GM11168 (cell line): ENCODE results near the gene ABHD14A.

Experiments
- in situ Hi-C: fragments of 300-500 bp; cut with MboI; formaldehyde crosslinking; loops from one replicate; pipeline ENCODE4 v1.12.0; 2022; ENCODE audit warnings: low sequenced_read_pairs; ENCODE audit not compliant: unreplicated experiment

ABHD14A gene

GRCh38 chr3:51955175-51955892, 19.5 kb upstream of the ABHD14A start, which contains the start of gene GPR62:
Gene GPR62 (plus strand): TSS chr3:51955381. CDS start chr3:51955653, 272 bp downstream.
- in situ Hi-C loops, result no loop called here

- in situ Hi-C loops, result no loop called here
Observed at GRCh38 chr3:51955893-51956770, 18.7 kb upstream of the ABHD14A start.

GRCh38 chr3:51957520-51958205, 17.2 kb upstream of the ABHD14A start:
- in situ Hi-C loops, result no loop called here

GRCh38 chr3:51958603-51959521, 16.0 kb upstream of the ABHD14A start:
- in situ Hi-C loops, result no loop called here

- in situ Hi-C loops, result no loop called here
Observed at GRCh38 chr3:51959651-51960050, 15.2 kb upstream of the ABHD14A start.

GRCh38 chr3:51960386-51960785, 14.5 kb upstream of the ABHD14A start:
- in situ Hi-C loops, result no loop called here

GRCh38 chr3:51961011-51961410, 13.9 kb upstream of the ABHD14A start:
- in situ Hi-C loops, result no loop called here

- in situ Hi-C loops, result no loop called here
Observed at GRCh38 chr3:51961602-51962569, 13.0 kb upstream of the ABHD14A start.

GRCh38 chr3:51962854-51963530, 11.9 kb upstream of the ABHD14A start:
- in situ Hi-C loops, result no loop called here

GRCh38 chr3:51963951-51964451, 10.9 kb upstream of the ABHD14A start:
- in situ Hi-C loops, result no loop called here

GRCh38 chr3:51964521-51964920, 10.3 kb upstream of the ABHD14A start:
- in situ Hi-C loops, result no loop called here

- in situ Hi-C loops, result no loop called here
Observed at GRCh38 chr3:51966016-51966415, 8.8 kb upstream of the ABHD14A start.

GRCh38 chr3:51966486-51966885, 8.4 kb upstream of the ABHD14A start:
- in situ Hi-C loops, result no loop called here

- in situ Hi-C loops, result no loop called here
Observed at GRCh38 chr3:51966922-51967383, 7.9 kb upstream of the ABHD14A start.

- in situ Hi-C loops, result no loop called here
Observed at GRCh38 chr3:51967384-51968169, 7.3 kb upstream of the ABHD14A start, which contains the start of gene PCBP4. Gene PCBP4 (minus strand): TSS chr3:51967454. CDS start chr3:51961240, 6,214 bp downstream.

- in situ Hi-C loops, result no loop called here
Observed at GRCh38 chr3:51968170-51968775, 6.6 kb upstream of the ABHD14A start.
